ENCODE data around the gene TRPV6. TPM values are rescaled to one million over a fixed set of nuclear protein-coding genes. Genes with fewer than 3 reads are reported as not detected.
A peak's percentile ranks its signal among the peaks of the same experiment; 100 is the strongest.

Gene TRPV6
- total and polyA plus RNA-seq, 8 donors = 1.1 to 8.5 (median 6.5) TPM

- Histone ChIP-seq H3K9me3 (no peaks in the 10 kb centered on the region), H3K36me3 (no peaks in the 10 kb centered on the region), H3K4me3 (no peak overlapping the region), H3K4me1 (no peaks in the 10 kb centered on the region), H3K27ac (no peak overlapping the region), H3K27me3 (peaks cover 0 to 28% of the 10 kb centered on the region in 2 donors)
- no peak for TF ChIP-seq CTCF (IDR thresholded peaks at IDR 0.05)
- DNase-seq (peak in 1 of 4 donors; percentile 10), ATAC-seq (no peak)
- intact Hi-C loops (cut with DNase I) = no loop called here
Measured at GRCh38 chr7:142884286-142884640, 1.3 kb downstream of the TRPV6 start.

- TF ChIP-seq CTCF (IDR thresholded peaks at IDR 0.05) = no peak
- H3K27me3 ChIP-seq = peaks cover 0 to 28% of the 10 kb centered on the region in 2 donors
- H3K4me3 ChIP-seq = no peak overlapping the region
- no peak overlapping the region for H3K27ac ChIP-seq
- DNase-seq (peak in 1 of 4 donors; percentile 13), ATAC-seq (no peak)
- H3K9me3 ChIP-seq = no peaks in the 10 kb centered on the region
- no peaks in the 10 kb centered on the region for H3K4me1 ChIP-seq
- intact Hi-C loops (cut with DNase I) = no loop called here
- no peaks in the 10 kb centered on the region for H3K36me3 ChIP-seq
Measured at GRCh38 chr7:142883571-142884285, 1.8 kb downstream of the TRPV6 start.

- intact Hi-C loops (cut with DNase I) = no loop called here
- no peak for TF ChIP-seq CTCF (IDR thresholded peaks at IDR 0.05)
- no peak overlapping the region for H3K27ac ChIP-seq
- H3K4me3 ChIP-seq = no peak overlapping the region
- ATAC-seq = no peak
- peak in 1 of 4 donors; percentile 1 for DNase-seq
- H3K27me3 ChIP-seq = peaks cover 0 to 28% of the 10 kb centered on the region in 2 donors
- no peaks in the 10 kb centered on the region for H3K4me1 ChIP-seq
- H3K36me3 ChIP-seq = no peaks in the 10 kb centered on the region
- H3K9me3 ChIP-seq = no peaks in the 10 kb centered on the region
Measured at GRCh38 chr7:142883145-142883544, 2.4 kb downstream of the TRPV6 start.

GRCh38 chr7:142882338-142882678, 3.2 kb downstream of the TRPV6 start:
- no peaks in the 10 kb centered on the region for H3K9me3 ChIP-seq
- no peak for DNase-seq
- H3K36me3 ChIP-seq = no peaks in the 10 kb centered on the region
- ATAC-seq = no peak
- no peak for TF ChIP-seq CTCF (IDR thresholded peaks at IDR 0.05)
- H3K4me3 ChIP-seq = no peak overlapping the region
- intact Hi-C loops (cut with DNase I) = no loop called here
- H3K27me3 ChIP-seq = peaks cover 0 to 28% of the 10 kb centered on the region in 2 donors
- H3K27ac ChIP-seq = no peak overlapping the region
- H3K4me1 ChIP-seq = no peaks in the 10 kb centered on the region

GRCh38 chr7:142881586-142882337, 3.8 kb downstream of the TRPV6 start:
- no peak for ATAC-seq
- Histone ChIP-seq H3K4me1 (no peaks in the 10 kb centered on the region), H3K36me3 (no peaks in the 10 kb centered on the region), H3K9me3 (no peaks in the 10 kb centered on the region), H3K27ac (no peak overlapping the region), H3K4me3 (no peak overlapping the region), H3K27me3 (peaks cover 0 to 28% of the 10 kb centered on the region in 2 donors)
- TF ChIP-seq CTCF (IDR thresholded peaks at IDR 0.05) = no peak
- intact Hi-C loops (cut with DNase I) = no loop called here
- peak in 1 of 4 donors; percentile 11 for DNase-seq

All from left lung (tissue), 10 donors.